Endothelial cell of umbilical vein (primary cell): ENCODE results near the gene TGFB1. TPM values are rescaled to one million over a fixed set of nuclear protein-coding genes. Genes with fewer than 3 reads are reported as not detected.

Experiments
- BruUV-seq: library from RNA; stranded (reverse); fragments of 400-500 nt; replicated peaks from 2 replicates; lab custom pipeline; 2021; lab: Mats Ljungman, UMichigan
- CTCF ChIA-PET: fragments of 300-600, 350-600 bp; sonication (Branson Sonifier 250); formaldehyde crosslinking; loops from one replicate; lab custom pipeline; 2021; ENCODE audit warnings: antibody characterized with exemption, inconsistent platforms; lab: Charles Lee
- POLR2A ChIA-PET: fragments of 300-600, 350-600 bp; sonication (Branson Sonifier 250); formaldehyde crosslinking; loops from one replicate; lab custom pipeline; 2021; ENCODE audit warnings: antibody characterized with exemption, inconsistent platforms; lab: Charles Lee
- DNase-seq: peaks from one replicate; pipeline ENCODE4 v3.0.0-alpha.2; 2011; ENCODE audit warnings: low read depth, low spot score
- FAIRE-seq: peaks from 2 replicates; lab custom pipeline; 2011; peaks lifted over from hg19 to GRCh38; lab: Jason Lieb, UNC
- H2AFZ ChIP-seq: 2 replicates; pipeline ENCODE4 v1.6.0; 2012; ENCODE audit warnings: low read depth, low read length, control low read depth, inconsistent platforms
- H3K27ac ChIP-seq: 2 replicates; pipeline ENCODE4 v1.5.1; 2011; ENCODE audit warnings: low read depth, mild to moderate bottlenecking, control low read depth, low read length, moderate library complexity; ENCODE audit not compliant: insufficient read depth
- H3K27me3 ChIP-seq, 2 experiments: 2 replicates each; pipeline versions ENCODE4 v1.6.0 to v1.6.1; 2011; ENCODE audit warnings: low read length in 2 of 2, mixed read lengths in 1 of 2; ENCODE audit not compliant: control insufficient read depth in 2 of 2, insufficient read depth in 2 of 2
- H3K36me3 ChIP-seq, 2 experiments: 2 replicates in 1 of 2; 3 replicates in 1 of 2; pipeline ENCODE4 v1.5.1; 2011; ENCODE audit warnings: low read length in 2 of 2, mild to moderate bottlenecking in 1 of 2, moderate library complexity in 1 of 2; ENCODE audit not compliant: control insufficient read depth in 2 of 2, insufficient read depth in 2 of 2; ENCODE audit errors: extremely low read depth in 1 of 2
- H3K4me1 ChIP-seq: 3 replicates; pipeline ENCODE4 v1.5.1; 2011; ENCODE audit warnings: mild to moderate bottlenecking, low read length; ENCODE audit not compliant: control insufficient read depth, insufficient read depth; ENCODE audit errors: extremely low read depth
- H3K4me2 ChIP-seq: 2 replicates; pipeline ENCODE4 v1.6.1; 2011; ENCODE audit warnings: low read length, control low read depth, mixed read lengths; ENCODE audit not compliant: insufficient read depth
- H3K4me3 ChIP-seq, 3 experiments: fragments of 200-600 bp in 1 of 3; sonication (generic), shearing (Covaris generic) in 1 of 3; replicated peaks in 1 of 3; 2 replicates each; pipeline ENCODE4 v1.5.1; 2011 to 2016; ENCODE audit warnings: control low read depth in 3 of 3, low read length in 3 of 3, mild to moderate bottlenecking in 2 of 3, inconsistent platforms in 1 of 3, low read depth in 1 of 3, moderate library complexity in 1 of 3; ENCODE audit not compliant: insufficient read depth in 1 of 3
- H3K79me2 ChIP-seq: 2 replicates; pipeline ENCODE4 v1.6.0; 2012; ENCODE audit warnings: low read length, inconsistent platforms; ENCODE audit not compliant: control insufficient read depth, insufficient read depth
- H3K9ac ChIP-seq: replicated peaks from 2 replicates; pipeline ENCODE3; 2011; ENCODE audit warnings: low read length, control low read depth; ENCODE audit not compliant: insufficient read depth; ENCODE audit errors: extremely low read depth
- H3K9me1 ChIP-seq: replicated peaks from 3 replicates; pipeline ENCODE4 v1.6.0; 2011; ENCODE audit warnings: mild to moderate bottlenecking, low read length; ENCODE audit not compliant: control insufficient read depth, insufficient read depth; ENCODE audit errors: extremely low read depth
- H3K9me3 ChIP-seq: replicated peaks from 2 replicates; pipeline ENCODE4 v1.5.1; 2012; ENCODE audit warnings: low read length, inconsistent platforms; ENCODE audit not compliant: control insufficient read depth, insufficient read depth
- H4K20me1 ChIP-seq: replicated peaks from 2 replicates; pipeline ENCODE3; 2011; ENCODE audit warnings: mild to moderate bottlenecking, low read length; ENCODE audit not compliant: control insufficient read depth, insufficient read depth; ENCODE audit errors: extremely low read depth
- EZH2 ChIP-seq: IDR thresholded peaks from 2 replicates; pipeline ENCODE4 v1.6.1; 2012; ENCODE audit warnings: borderline replicate concordance, low read depth, mild to moderate bottlenecking, moderate library complexity, low read length, inconsistent platforms; ENCODE audit not compliant: severe bottlenecking
- FOS ChIP-seq: IDR thresholded peaks from 2 replicates; pipeline ENCODE4 v1.6.1; 2011; ENCODE audit warnings: mild to moderate bottlenecking, low read length, moderate library complexity, borderline replicate concordance; ENCODE audit not compliant: insufficient read depth
- GATA2 ChIP-seq: IDR thresholded peaks from 2 replicates; pipeline ENCODE4 v1.7.0; 2011; ENCODE audit warnings: low read depth, mild to moderate bottlenecking, moderate library complexity, mixed read lengths, low read length; ENCODE audit not compliant: insufficient read length, insufficient read depth
- JUN ChIP-seq: IDR thresholded peaks from 2 replicates; pipeline ENCODE4 v1.6.1; 2011; ENCODE audit warnings: borderline replicate concordance, low read depth; ENCODE audit not compliant: insufficient read length, insufficient read depth
- MYC ChIP-seq: IDR thresholded peaks from one replicate; pipeline ENCODE4 v1.6.1; 2011; ENCODE audit warnings: mild to moderate bottlenecking, low read depth, low read length
- POLR2A ChIP-seq: IDR thresholded peaks from 2 replicates; pipeline ENCODE4 v1.6.1; 2012; ENCODE audit warnings: low read depth, mild to moderate bottlenecking, control low read depth, low read length
- POLR2AphosphoS5 ChIP-seq: IDR thresholded peaks from 2 replicates; pipeline ENCODE4 v1.6.1; 2012; ENCODE audit warnings: low read depth, mild to moderate bottlenecking, control low read depth, low read length, moderate library complexity; ENCODE audit not compliant: insufficient read depth
- dilution Hi-C: fragments of 300-500 bp; cut with MboI; formaldehyde crosslinking; loops from one replicate; pipeline ENCODE4 v1.15.0; 2019; ENCODE audit warnings: low sequenced_read_pairs; ENCODE audit not compliant: extremely low pct_ligation_motif_present
- intact Hi-C: fragments of 100-400 bp; cut with micrococcal nuclease; formaldehyde crosslinking; loops from one replicate; pipeline ENCODE4 v1.10.0; 2022
- polyA plus RNA-seq, 4 experiments: library from polyadenylated mRNA; depleted of rRNA in 3 of 4; stranded (reverse) in 3 of 4; unstranded in 1 of 4; fragments of >200 nt; gene quantifications; 2 replicates each; pipeline versions ENCODE4 v1.2.1 to v1.2.3, GENCODE V29; 2011 to 2012; ENCODE audit warnings: missing spikeins in 1 of 4
- total RNA-seq: library from RNA; stranded (reverse); gene quantifications from 2 replicates; pipeline ENCODE4 v1.2.3, GENCODE V29; 2021
- TF ChIP-seq, protein P1 (sequence below), 2 donors: IDR thresholded peaks; 1 replicate in 1 of 2; 2 replicates in 1 of 2; pipeline ENCODE4 v1.5.1; 2011; ENCODE audit warnings: low read length in 2 of 2, mild to moderate bottlenecking in 2 of 2, moderate library complexity in 2 of 2, control low read depth in 1 of 2, inconsistent platforms in 1 of 2, low read depth in 1 of 2; ENCODE audit not compliant: insufficient read depth in 1 of 2; ENCODE audit errors: extremely low read depth in 1 of 2
- TF ChIP-seq, protein P2 (sequence below): IDR thresholded peaks from 2 replicates; pipeline ENCODE4 v1.6.1; 2011; ENCODE audit not compliant: insufficient read depth, insufficient read length

Gene TGFB1
- total and polyA plus RNA-seq, 2 donors (not counting 3 experiments of a cell fraction or from before 2014, with no cell fraction given), result 64.4 to 250 TPM

- peaks cover 13% of the 10 kb centered on the region for H3K4me1 ChIP-seq
- dilution Hi-C loops, result no loop called here
Observed at GRCh38 chr19:41395355-41395754, 41.6 kb upstream of the TGFB1 start.

DNA sequence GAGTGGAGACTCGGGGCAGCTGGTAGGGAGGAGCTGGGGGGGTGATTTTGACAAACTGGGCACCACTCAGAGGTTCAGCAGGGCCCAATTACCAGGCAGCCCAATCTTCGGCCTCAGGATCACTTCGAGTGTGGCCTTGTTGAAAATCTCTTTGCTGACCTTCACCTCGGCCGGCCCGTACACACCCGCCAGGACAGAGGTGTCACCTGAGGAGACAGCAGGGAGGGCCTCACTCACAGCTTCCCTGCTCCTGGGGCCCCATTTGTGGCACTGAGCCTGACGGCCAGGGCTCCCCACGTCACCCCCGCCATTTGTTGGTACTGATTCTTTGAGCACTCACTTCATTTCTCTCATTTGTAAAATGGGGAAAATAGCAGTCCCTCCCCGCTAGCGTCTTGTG, 39.1 kb upstream of the TGFB1 start:
- intact Hi-C loops (no loop called here), dilution Hi-C loops (no loop called here)
- peaks cover 3% of the 10 kb centered on the region for H3K4me1 ChIP-seq
- no peaks in the 10 kb centered on the region for H3K27me3 ChIP-seq
- H3K9me1 ChIP-seq, result no peaks in the 10 kb centered on the region
- no peak for DNase-seq
- H3K79me2 ChIP-seq, result no peaks in the 10 kb centered on the region
- H3K9me3 ChIP-seq, result no peaks in the 10 kb centered on the region
- H3K27ac ChIP-seq, result no peak overlapping the region
- H2AFZ ChIP-seq, result no peak overlapping the region
- ChIA-PET CTCF (interaction anchor here (0.6 to 1.2 kb wide), 2 partner anchors 39 to 67 kb away, joined by 3 to 4 read pairs; no protein-coding TSS in a partner anchor), POLR2A (no interaction called here)
- TF ChIP-seq JUN (no peak), EZH2 (no peak), POLR2AphosphoS5 (no peak), FOS (no peak), POLR2A (no peak), MYC (no peak), GATA2 (no peak)
- TF ChIP-seq, protein P1, sequence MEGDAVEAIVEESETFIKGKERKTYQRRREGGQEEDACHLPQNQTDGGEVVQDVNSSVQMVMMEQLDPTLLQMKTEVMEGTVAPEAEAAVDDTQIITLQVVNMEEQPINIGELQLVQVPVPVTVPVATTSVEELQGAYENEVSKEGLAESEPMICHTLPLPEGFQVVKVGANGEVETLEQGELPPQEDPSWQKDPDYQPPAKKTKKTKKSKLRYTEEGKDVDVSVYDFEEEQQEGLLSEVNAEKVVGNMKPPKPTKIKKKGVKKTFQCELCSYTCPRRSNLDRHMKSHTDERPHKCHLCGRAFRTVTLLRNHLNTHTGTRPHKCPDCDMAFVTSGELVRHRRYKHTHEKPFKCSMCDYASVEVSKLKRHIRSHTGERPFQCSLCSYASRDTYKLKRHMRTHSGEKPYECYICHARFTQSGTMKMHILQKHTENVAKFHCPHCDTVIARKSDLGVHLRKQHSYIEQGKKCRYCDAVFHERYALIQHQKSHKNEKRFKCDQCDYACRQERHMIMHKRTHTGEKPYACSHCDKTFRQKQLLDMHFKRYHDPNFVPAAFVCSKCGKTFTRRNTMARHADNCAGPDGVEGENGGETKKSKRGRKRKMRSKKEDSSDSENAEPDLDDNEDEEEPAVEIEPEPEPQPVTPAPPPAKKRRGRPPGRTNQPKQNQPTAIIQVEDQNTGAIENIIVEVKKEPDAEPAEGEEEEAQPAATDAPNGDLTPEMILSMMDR (IDR thresholded peaks at IDR 0.05; ENCODE audit: extremely low read depth in 1 of 2, insufficient read depth in 1 of 2, low read depth in 1 of 2, low read length in 2 of 2), result no peak
- TF ChIP-seq, protein P2, sequence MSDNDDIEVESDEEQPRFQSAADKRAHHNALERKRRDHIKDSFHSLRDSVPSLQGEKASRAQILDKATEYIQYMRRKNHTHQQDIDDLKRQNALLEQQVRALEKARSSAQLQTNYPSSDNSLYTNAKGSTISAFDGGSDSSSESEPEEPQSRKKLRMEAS, result no peak
- peaks cover 3 to 11% of the 10 kb centered on the region in 2 experiments for H3K36me3 ChIP-seq
- BruUV-seq, result no TSS peak
- no peak overlapping the region for H3K4me2 ChIP-seq
- FAIRE-seq, result no peak
- no peak overlapping the region for H3K9ac ChIP-seq
- no peak overlapping the region for H3K4me3 ChIP-seq
- no peaks in the 10 kb centered on the region for H4K20me1 ChIP-seq

More at GRCh38 chr19:41395355-41395754, 41.6 kb upstream of the TGFB1 start:
- no peak for TF ChIP-seq FOS
- TF ChIP-seq MYC, result no peak
- TF ChIP-seq EZH2, result no peak
- TF ChIP-seq, protein P2, result no peak
- TF ChIP-seq, protein P1 (IDR thresholded peaks at IDR 0.05; ENCODE audit: extremely low read depth in 1 of 2, insufficient read depth in 1 of 2, low read depth in 1 of 2, low read length in 2 of 2), result no peak
- intact Hi-C loops, result no loop called here
- H3K36me3 ChIP-seq, result peaks cover 0 to 4% of the 10 kb centered on the region in 2 experiments
- H3K4me3 ChIP-seq, result no peak overlapping the region
- H3K79me2 ChIP-seq, result peaks cover 6% of the 10 kb centered on the region
- H3K9me1 ChIP-seq, result no peaks in the 10 kb centered on the region
- FAIRE-seq (no peak), DNase-seq (no peak)
- no peaks in the 10 kb centered on the region for H3K27me3 ChIP-seq
- H3K9me3 ChIP-seq, result no peaks in the 10 kb centered on the region
- no TSS peak for BruUV-seq
- ChIA-PET POLR2A (no interaction called here), CTCF (no interaction called here)
- no peak overlapping the region for H3K9ac ChIP-seq
- no peaks in the 10 kb centered on the region for H4K20me1 ChIP-seq
- H3K4me2 ChIP-seq, result no peak overlapping the region
- H2AFZ ChIP-seq, result no peak overlapping the region
- H3K27ac ChIP-seq, result no peak overlapping the region
